Measurements from ENCODE around the gene PRKAR2A. TPM values are rescaled to one million over a fixed set of nuclear protein-coding genes. Genes with fewer than 3 reads are reported as not detected.

The PRKAR2A gene
- total and polyA plus RNA-seq, 11 donors: 10.6 to 71.6 (median 42.8) TPM

GRCh38 chr3:48891606-48892005, 43.9 kb upstream of the PRKAR2A start:
- H3K36me3 ChIP-seq: peaks cover 0 to 46% (median 21%) of the 10 kb centered on the region in 9 donors
- 96 to 98% (median 96%) methylated on average over 8 of the region's 8 CpGs for WGBS, 4 donors
- peaks cover 0 to 5% (median under 1%) of the 10 kb centered on the region in 12 donors for H3K4me1 ChIP-seq
- intact Hi-C loops (cut with DNase I): loop anchor here in 2 of 10 donors (10.0 kb wide), 1 partner anchor 63 kb away; no protein-coding TSS in a partner anchor
- H3K27ac ChIP-seq: no peak overlapping the region
- TF ChIP-seq POLR2A (IDR thresholded peaks at IDR 0.05): no peak
- TF ChIP-seq CTCF (IDR thresholded peaks at IDR 0.05): no peak
- ATAC-seq (no peak), DNase-seq (no peak)
- H3K9me3 ChIP-seq: no peaks in the 10 kb centered on the region
- no peak overlapping the region for H3K4me3 ChIP-seq
- H3K27me3 ChIP-seq: no peaks in the 10 kb centered on the region

GRCh38 chr3:48885753-48886152, 38.1 kb upstream of the PRKAR2A start:
- Histone ChIP-seq H3K9me3 (no peaks in the 10 kb centered on the region), H3K36me3 (peaks cover 0 to 66% (median 33%) of the 10 kb centered on the region in 9 donors), H3K27me3 (no peaks in the 10 kb centered on the region), H3K4me1 (peaks cover 0 to 17% (median 4%) of the 10 kb centered on the region in 12 donors), H3K4me3 (no peak overlapping the region), H3K27ac (no peak overlapping the region)
- no peak for ATAC-seq
- no peak for DNase-seq
- intact Hi-C loops (cut with DNase I): no loop called here
- TF ChIP-seq POLR2A (IDR thresholded peaks at IDR 0.05) (no peak), CTCF (IDR thresholded peaks at IDR 0.05) (no peak)

- Histone ChIP-seq H3K4me3 (no peak overlapping the region), H3K9me3 (no peaks in the 10 kb centered on the region), H3K36me3 (peaks cover 0 to 72% (median 52%) of the 10 kb centered on the region in 9 donors), H3K27ac (peak overlapping the region in 7 of 12 donors; percentile 0 to 49 (median 23)), H3K4me1 (peaks cover 0 to 18% (median 6%) of the 10 kb centered on the region in 12 donors), H3K27me3 (no peaks in the 10 kb centered on the region)
- WGBS, 4 donors: 57 to 69% (median 66%) methylated on average over 2 to 5 of the region's 5 CpGs
- TF ChIP-seq CTCF (IDR thresholded peaks at IDR 0.05) (no peak), POLR2A (IDR thresholded peaks at IDR 0.05) (no peak)
- intact Hi-C loops (cut with DNase I): no loop called here
- ATAC-seq (peak; percentile 28 to 72 (median 62)), DNase-seq (peak in 1 of 5 donors; percentile 35)
Measured at GRCh38 chr3:48881652-48882114, 34.0 kb upstream of the PRKAR2A start.

GRCh38 chr3:48881006-48881405, 33.3 kb upstream of the PRKAR2A start:
- TF ChIP-seq CTCF (IDR thresholded peaks at IDR 0.05): no peak
- Histone ChIP-seq H3K9me3 (no peaks in the 10 kb centered on the region), H3K27me3 (no peaks in the 10 kb centered on the region), H3K27ac (peak overlapping the region in 6 of 12 donors; percentile 0 to 49 (median 22)), H3K36me3 (peaks cover 0 to 71% (median 52%) of the 10 kb centered on the region in 9 donors), H3K4me3 (no peak overlapping the region), H3K4me1 (peaks cover 0 to 18% (median 6%) of the 10 kb centered on the region in 12 donors)
- ATAC-seq (peak; percentile 37 to 76 (median 62)), DNase-seq (peak in 4 of 5 donors; percentile 18 to 55 (median 37))
- WGBS, 4 donors: 43 to 51% (median 47%) methylated on average over 1 to 3 of the region's 3 CpGs
- intact Hi-C loops (cut with DNase I): no loop called here
